H9 (cell line): Measurements from ENCODE around the gene ARID1B. TPM values are rescaled to one million over a fixed set of nuclear protein-coding genes. Genes with fewer than 3 reads are reported as not detected.

Experiments
- DNase-seq: peaks from one replicate; pipeline ENCODE4 v3.0.0-alpha.2; 2017
- H2AFZ ChIP-seq: one replicate; pipeline ENCODE4 v1.6.1; 2013; ENCODE audit warnings: mild to moderate bottlenecking, low read length, control low read depth, moderate library complexity
- H2AK5ac ChIP-seq: 2 replicates; pipeline ENCODE4 v1.6.1; 2013; ENCODE audit warnings: low read length, control low read depth, mixed read lengths; ENCODE audit not compliant: insufficient read length
- H2BK120ac ChIP-seq: one replicate; pipeline ENCODE4 v1.6.1; 2013; ENCODE audit warnings: low read depth, mild to moderate bottlenecking, low read length, control low read depth, inconsistent platforms; ENCODE audit not compliant: poor library complexity, severe bottlenecking
- H2BK12ac ChIP-seq: 2 replicates; pipeline ENCODE4 v1.6.1; 2013; ENCODE audit warnings: low read length, control low read depth, mixed read lengths, low read depth; ENCODE audit not compliant: insufficient read length
- H2BK15ac ChIP-seq: 2 replicates; pipeline ENCODE4 v1.6.1; 2013; ENCODE audit warnings: low read depth, low read length, control low read depth
- H2BK20ac ChIP-seq: one replicate; pipeline ENCODE4 v1.6.1; 2013; ENCODE audit warnings: low read depth, mild to moderate bottlenecking, low read length, control low read depth, inconsistent platforms; ENCODE audit not compliant: poor library complexity, severe bottlenecking
- H2BK5ac ChIP-seq: 2 replicates; pipeline ENCODE4 v1.6.1; 2013; ENCODE audit warnings: low read length, control low read depth, mixed read lengths; ENCODE audit not compliant: insufficient read length
- H3K14ac ChIP-seq: 2 replicates; pipeline ENCODE4 v1.6.1; 2013; ENCODE audit warnings: low read length, control low read depth; ENCODE audit not compliant: insufficient read depth
- H3K18ac ChIP-seq: 2 replicates; pipeline ENCODE4 v1.6.1; 2013; ENCODE audit warnings: low read depth, mild to moderate bottlenecking, mixed read lengths, low read length, control low read depth; ENCODE audit not compliant: insufficient read length
- H3K23ac ChIP-seq: 2 replicates; pipeline ENCODE4 v1.6.1; 2013; ENCODE audit warnings: low read length, control low read depth, mixed read lengths, low read depth; ENCODE audit not compliant: insufficient read length
- H3K23me2 ChIP-seq: 2 replicates; pipeline ENCODE4 v1.6.1; 2013; ENCODE audit warnings: low read depth, mild to moderate bottlenecking, mixed read lengths, low read length, control low read depth; ENCODE audit not compliant: insufficient read length, poor library complexity, severe bottlenecking
- H3K27ac ChIP-seq: 2 replicates; pipeline ENCODE4 v1.5.1; 2013; ENCODE audit warnings: low read length, control low read depth, mixed read lengths, low read depth; ENCODE audit not compliant: insufficient read length
- H3K27me3 ChIP-seq: 2 replicates; pipeline ENCODE4 v1.6.1; 2013; ENCODE audit warnings: low read length, control low read depth, inconsistent platforms; ENCODE audit not compliant: insufficient read depth
- H3K4ac ChIP-seq: 2 replicates; pipeline ENCODE4 v1.6.1; 2013; ENCODE audit warnings: low read depth, mild to moderate bottlenecking, control low read depth, inconsistent platforms, low read length, moderate library complexity
- H3K4me1 ChIP-seq: 2 replicates; pipeline ENCODE4 v1.6.1; 2013; ENCODE audit warnings: low read length, control low read depth, inconsistent platforms; ENCODE audit not compliant: insufficient read depth
- H3K4me2 ChIP-seq: 2 replicates; pipeline ENCODE4 v1.6.1; 2013; ENCODE audit warnings: low read length, control low read depth, mixed read lengths; ENCODE audit not compliant: insufficient read length, insufficient read depth
- H3K56ac ChIP-seq: 2 replicates; pipeline ENCODE4 v1.6.1; 2013; ENCODE audit warnings: low read depth, mild to moderate bottlenecking, mixed read lengths, low read length, control low read depth; ENCODE audit not compliant: insufficient read length
- H3K79me1 ChIP-seq: 2 replicates; pipeline ENCODE4 v1.6.1; 2013; ENCODE audit warnings: low read depth, mild to moderate bottlenecking, moderate library complexity, low read length, control low read depth, inconsistent platforms; ENCODE audit not compliant: insufficient read depth, poor library complexity, severe bottlenecking
- H3K79me2 ChIP-seq: 2 replicates; pipeline ENCODE4 v1.6.1; 2013; ENCODE audit warnings: low read length, control low read depth, inconsistent platforms; ENCODE audit not compliant: insufficient read depth
- H3K9ac ChIP-seq: 2 replicates; pipeline ENCODE4 v1.6.1; 2013; ENCODE audit warnings: low read length, control low read depth, mixed read lengths; ENCODE audit not compliant: insufficient read length; ENCODE audit errors: extremely low read depth
- H3K9me3 ChIP-seq: one replicate; pipeline ENCODE4 v1.6.1; 2013; ENCODE audit warnings: low read depth, low read length, inconsistent platforms; ENCODE audit not compliant: control insufficient read depth
- H3T11ph ChIP-seq: one replicate; pipeline ENCODE4 v1.6.1; 2013; ENCODE audit warnings: mild to moderate bottlenecking, low read length, control low read depth, inconsistent platforms
- H4K20me1 ChIP-seq: one replicate; pipeline ENCODE4 v1.6.1; 2013; ENCODE audit not compliant: control insufficient read depth, insufficient read length, insufficient read depth
- H4K5ac ChIP-seq: 2 replicates; pipeline ENCODE4 v1.6.1; 2013; ENCODE audit warnings: low read depth, mild to moderate bottlenecking, mixed read lengths, low read length, control low read depth; ENCODE audit not compliant: insufficient read length
- H4K8ac ChIP-seq: replicated peaks from 2 replicates; pipeline ENCODE4 v1.6.1; 2013; ENCODE audit warnings: low read length, control low read depth, mixed read lengths, low read depth; ENCODE audit not compliant: insufficient read length
- H4K91ac ChIP-seq: 2 replicates; pipeline ENCODE4 v1.6.1; 2013; ENCODE audit warnings: low read depth, mild to moderate bottlenecking, moderate library complexity, mixed read lengths, low read length, control low read depth; ENCODE audit not compliant: insufficient read length
- H3K27ac Mint-ChIP-seq, 3 experiments: 2 replicates in 2 of 3; 3 replicates in 1 of 3; pipeline ENCODE4 v1.8.0; 2020 to 2021; ENCODE audit warnings: mixed read lengths in 3 of 3, mild to moderate bottlenecking in 1 of 3, moderate library complexity in 1 of 3
- H3K27me3 Mint-ChIP-seq: 2 replicates; pipeline ENCODE4 v1.8.0; 2021; ENCODE audit warnings: low read depth, mild to moderate bottlenecking, moderate library complexity, mixed read lengths
- H3K36me3 Mint-ChIP-seq, 3 experiments: 2 replicates in 2 of 3; 3 replicates in 1 of 3; pipeline ENCODE4 v1.8.0; 2020 to 2021; ENCODE audit warnings: low read depth in 3 of 3, mixed read lengths in 3 of 3; ENCODE audit not compliant: insufficient read depth in 1 of 3
- H3K4me1 Mint-ChIP-seq, 2 experiments: 2 replicates each; pipeline ENCODE4 v1.8.0; 2020; ENCODE audit warnings: mixed read lengths in 2 of 2
- H3K4me3 Mint-ChIP-seq, 2 experiments: 2 replicates in 1 of 2; 3 replicates in 1 of 2; pipeline ENCODE4 v1.8.0; 2020 to 2021; ENCODE audit warnings: mild to moderate bottlenecking in 2 of 2, mixed read lengths in 2 of 2, moderate library complexity in 1 of 2
- H3K9me3 Mint-ChIP-seq, 2 experiments: 2 replicates in 1 of 2; 3 replicates in 1 of 2; pipeline ENCODE4 v1.8.0; 2020; ENCODE audit warnings: mild to moderate bottlenecking in 2 of 2, mixed read lengths in 2 of 2, moderate library complexity in 1 of 2
- WGBS: extraction: QIAGEN DNeasy Blood & Tissue Kit; methylation state at CpG from one replicate; pipeline ENCODE4 v1.1.7; 2013; ENCODE audit warnings: missing lambda C conversion rate, low lambda C conversion rate, mixed read lengths; ENCODE audit not compliant: insufficient read length; ENCODE audit errors: extremely low coverage; 5-methylcytosine and 5-hydroxymethylcytosine counted together
- total RNA-seq: library from RNA; stranded (reverse); gene quantifications from 2 replicates; pipeline ENCODE4 v1.2.1, GENCODE V29; 2021
- TF ChIP-seq, protein P1 (sequence below): fragments of 200-600 bp; sonication (generic); conservative IDR thresholded peaks from 3 replicates; pipeline ENCODE4 v1.8.0; 2021; ENCODE audit warnings: antibody characterized with exemption, mild to moderate bottlenecking

The ARID1B gene
- total RNA-seq, 1 experiment from 2014 or later, result 88.2 TPM

DNA sequence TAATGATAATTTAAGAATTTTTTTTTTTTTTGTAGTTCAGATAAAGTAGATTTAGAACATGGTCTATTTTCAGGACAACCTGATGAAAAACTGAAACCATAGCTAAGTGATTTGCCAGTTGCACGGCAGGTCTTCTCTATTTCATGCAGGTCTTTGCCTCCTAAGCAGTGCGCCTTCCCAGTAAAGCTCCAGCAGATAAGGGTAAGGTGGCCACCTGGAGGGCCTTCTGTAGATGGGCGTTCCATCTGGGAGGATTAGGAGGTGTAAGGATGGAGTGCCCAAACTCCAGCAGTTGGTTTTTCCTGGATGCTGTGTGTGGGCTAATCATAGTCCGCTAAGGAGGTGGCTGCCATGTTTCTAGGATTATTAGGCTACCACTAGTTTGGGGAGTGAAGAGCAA is 107.1 kb downstream of the ARID1B start:
- Mint-ChIP-seq H3K36me3 (no peaks in the 10 kb centered on the region), H3K4me1 (peaks cover 81 to 82% of the 10 kb centered on the region in 2 experiments), H3K27ac (peak overlapping the region in 1 of 3 experiments; percentile 49; a peak in 1 of 7 replicates), H3K4me3 (no peak overlapping the region), H3K9me3 (no peaks in the 10 kb centered on the region), H3K27me3 (no peaks in the 10 kb centered on the region)
- no peak overlapping the region for H2BK15ac ChIP-seq
- H2AFZ ChIP-seq, result no peak overlapping the region
- H3K56ac ChIP-seq, result no peak overlapping the region
- no peak overlapping the region for H2BK5ac ChIP-seq
- H3K4me1 ChIP-seq, result peaks cover 10% of the 10 kb centered on the region; the same call in 1 of the 2 replicates
- no peak overlapping the region for H3K9ac ChIP-seq
- H3K4me2 ChIP-seq, result no peak overlapping the region
- H3K79me1 ChIP-seq, result no peaks in the 10 kb centered on the region
- H4K91ac ChIP-seq, result no peak overlapping the region
- H3K14ac ChIP-seq, result no peak overlapping the region
- H4K8ac ChIP-seq, result no peak overlapping the region
- H2BK12ac ChIP-seq, result no peak overlapping the region
- no peaks in the 10 kb centered on the region for H3K23me2 ChIP-seq
- no peaks in the 10 kb centered on the region for H3K9me3 ChIP-seq
- H2BK20ac ChIP-seq, result no peak overlapping the region
- DNase-seq, result no peak
- no peak overlapping the region for H3T11ph ChIP-seq
- peaks cover 15% of the 10 kb centered on the region; the same call in 1 of the 2 replicates for H3K79me2 ChIP-seq
- no peaks in the 10 kb centered on the region for H4K20me1 ChIP-seq
- H3K27ac ChIP-seq, result no peak overlapping the region
- H3K23ac ChIP-seq, result no peak overlapping the region
- no peak overlapping the region for H4K5ac ChIP-seq
- H3K27me3 ChIP-seq, result no peaks in the 10 kb centered on the region
- H3K4ac ChIP-seq, result no peak overlapping the region
- H2BK120ac ChIP-seq, result no peak overlapping the region
- no peak overlapping the region for H3K18ac ChIP-seq
- no peak overlapping the region for H2AK5ac ChIP-seq
- TF ChIP-seq, protein P1, sequence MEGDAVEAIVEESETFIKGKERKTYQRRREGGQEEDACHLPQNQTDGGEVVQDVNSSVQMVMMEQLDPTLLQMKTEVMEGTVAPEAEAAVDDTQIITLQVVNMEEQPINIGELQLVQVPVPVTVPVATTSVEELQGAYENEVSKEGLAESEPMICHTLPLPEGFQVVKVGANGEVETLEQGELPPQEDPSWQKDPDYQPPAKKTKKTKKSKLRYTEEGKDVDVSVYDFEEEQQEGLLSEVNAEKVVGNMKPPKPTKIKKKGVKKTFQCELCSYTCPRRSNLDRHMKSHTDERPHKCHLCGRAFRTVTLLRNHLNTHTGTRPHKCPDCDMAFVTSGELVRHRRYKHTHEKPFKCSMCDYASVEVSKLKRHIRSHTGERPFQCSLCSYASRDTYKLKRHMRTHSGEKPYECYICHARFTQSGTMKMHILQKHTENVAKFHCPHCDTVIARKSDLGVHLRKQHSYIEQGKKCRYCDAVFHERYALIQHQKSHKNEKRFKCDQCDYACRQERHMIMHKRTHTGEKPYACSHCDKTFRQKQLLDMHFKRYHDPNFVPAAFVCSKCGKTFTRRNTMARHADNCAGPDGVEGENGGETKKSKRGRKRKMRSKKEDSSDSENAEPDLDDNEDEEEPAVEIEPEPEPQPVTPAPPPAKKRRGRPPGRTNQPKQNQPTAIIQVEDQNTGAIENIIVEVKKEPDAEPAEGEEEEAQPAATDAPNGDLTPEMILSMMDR, result peak; percentile 11; the same call in 1 of the 3 replicates
- no CpG with 5 or more reads among the region's 4 CpGs for WGBS
